AG08395 (cell line): ENCODE measurements around the gene GTSE1.

Experiments
- DNase-seq: peaks from one replicate; pipeline ENCODE4 v3.0.0; 2012; ENCODE audit warnings: mixed read lengths, low spot score

Gene GTSE1

GRCh38 chr22:46366327-46366731 lies 69.7 kb downstream of the GTSE1 start:
- no peak for DNase-seq

- no peak for DNase-seq
Measured at GRCh38 chr22:46366801-46367706, 70.4 kb downstream of the GTSE1 start.

DNA sequence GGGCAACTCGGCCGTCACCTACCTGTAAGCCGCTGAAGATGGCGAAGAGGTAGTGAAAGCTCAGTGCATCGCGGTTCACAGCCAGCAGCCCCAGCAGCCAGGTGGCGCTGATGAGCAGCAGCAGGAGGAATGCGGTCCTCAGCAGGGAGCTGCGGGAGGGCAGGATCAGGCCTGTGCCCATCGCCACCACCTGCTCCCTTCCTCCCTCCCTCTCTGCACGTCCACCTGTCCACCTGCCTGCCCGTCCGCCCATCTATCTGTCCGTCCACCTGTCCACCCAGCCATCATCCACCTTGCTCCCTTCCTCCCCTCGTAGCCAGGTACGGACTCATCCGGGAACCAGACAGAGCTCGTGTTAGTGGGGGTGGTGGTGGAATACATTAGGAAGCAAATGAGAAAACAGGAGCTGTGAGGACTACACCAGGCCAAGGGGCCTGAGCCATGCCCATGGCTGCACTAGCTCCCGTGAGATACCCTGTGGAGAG lies 71.1 kb downstream of the GTSE1 start:
- DNase-seq, result peak; percentile 86

DNA sequence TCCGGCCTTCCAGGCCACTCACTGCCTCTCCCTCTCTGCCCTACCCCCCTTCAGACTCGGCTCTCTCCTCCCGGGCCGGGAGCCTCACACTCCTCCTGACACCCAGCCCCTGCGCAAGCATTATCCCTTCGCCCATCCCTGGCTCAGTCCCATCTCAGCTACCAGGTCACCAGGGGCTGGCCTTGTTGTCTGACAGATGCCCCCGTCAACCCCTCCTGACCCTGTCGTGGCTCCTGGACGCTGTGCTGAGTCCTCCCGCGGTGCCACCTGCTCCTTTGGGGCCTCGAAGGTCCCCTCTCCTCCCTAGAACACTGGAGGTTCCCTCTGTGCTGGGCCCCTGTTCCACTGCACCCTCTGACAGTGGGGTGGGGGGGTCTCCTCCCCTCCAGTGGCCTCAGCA lies 71.8 kb downstream of the GTSE1 start:
- no peak for DNase-seq

DNA sequence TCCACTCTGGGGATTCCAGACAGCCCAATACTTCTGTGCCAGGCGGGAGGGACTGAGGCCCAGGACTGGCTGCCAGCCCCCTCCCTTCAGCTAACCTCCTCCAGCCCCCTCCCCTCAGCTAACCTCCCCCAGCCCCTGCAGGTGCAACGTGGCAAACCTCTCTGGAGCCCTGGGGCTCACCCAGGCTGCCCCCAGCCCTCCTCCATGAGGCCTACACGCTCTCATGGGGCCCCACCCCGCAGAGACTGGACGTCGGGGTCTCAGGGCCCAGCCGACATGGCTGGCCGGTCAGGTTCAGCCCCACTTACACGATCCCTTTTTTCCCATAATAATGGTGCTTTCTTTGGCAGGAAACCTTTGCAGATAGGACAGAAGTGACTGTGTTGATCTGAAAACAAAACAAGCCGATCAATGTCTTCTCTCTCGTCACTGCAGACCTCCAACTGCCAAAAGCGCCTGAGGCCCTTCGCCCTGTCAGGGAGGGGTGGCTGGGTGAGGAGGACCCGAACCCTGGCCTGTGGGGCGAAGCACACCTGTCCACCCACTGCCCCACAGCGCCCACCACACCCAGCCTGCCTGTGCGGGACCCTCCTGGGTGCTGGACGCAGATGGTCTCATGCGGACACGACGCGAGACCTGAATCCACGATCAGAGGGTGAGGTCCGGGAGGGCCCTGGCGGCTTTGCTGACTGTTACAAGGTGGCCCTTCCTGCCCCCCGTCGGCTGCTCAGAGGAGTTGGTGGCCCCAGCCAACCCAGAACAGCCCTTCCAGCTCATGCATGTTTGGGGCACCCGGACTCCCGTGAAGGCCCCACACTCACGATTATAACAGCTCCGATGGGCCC lies 72.4 kb downstream of the GTSE1 start:
- no peak for DNase-seq

- DNase-seq, result no peak
Measured at GRCh38 chr22:46369716-46370583, 73.3 kb downstream of the GTSE1 start.

DNA sequence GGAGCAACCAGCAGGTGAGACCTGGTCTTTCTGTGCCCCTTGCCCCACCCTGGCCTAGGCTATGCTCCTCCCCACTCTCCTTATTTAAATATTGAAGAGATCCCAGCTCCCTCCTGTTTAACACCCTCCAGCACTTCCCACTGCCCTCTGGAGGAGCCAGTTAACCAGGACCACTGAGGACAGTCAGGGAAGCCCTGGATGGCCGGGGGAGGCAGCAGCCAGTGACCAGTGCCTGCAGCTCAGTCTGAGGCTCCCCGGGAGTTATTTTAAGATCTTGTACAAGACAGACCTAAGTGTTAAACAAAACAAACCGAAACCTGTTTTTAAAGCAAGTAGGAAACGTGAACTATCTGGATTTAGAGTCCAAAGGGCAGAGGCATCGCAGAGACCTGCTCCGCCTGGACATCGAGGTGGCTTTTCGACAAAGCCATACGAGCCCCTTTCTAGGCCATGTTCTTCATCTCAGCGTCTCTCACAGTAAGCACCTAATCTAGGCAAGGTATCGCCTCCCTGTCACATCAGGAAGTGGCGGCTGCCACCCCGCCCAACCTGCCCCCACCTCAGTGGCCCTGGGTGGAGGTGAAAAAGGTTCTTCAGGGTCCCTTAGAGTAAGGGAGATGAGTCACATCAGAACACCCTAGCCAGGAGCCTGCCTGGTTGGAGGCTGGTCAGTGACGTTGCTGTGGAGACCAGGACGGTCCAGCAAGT lies 74.1 kb downstream of the GTSE1 start:
- no peak for DNase-seq

DNA sequence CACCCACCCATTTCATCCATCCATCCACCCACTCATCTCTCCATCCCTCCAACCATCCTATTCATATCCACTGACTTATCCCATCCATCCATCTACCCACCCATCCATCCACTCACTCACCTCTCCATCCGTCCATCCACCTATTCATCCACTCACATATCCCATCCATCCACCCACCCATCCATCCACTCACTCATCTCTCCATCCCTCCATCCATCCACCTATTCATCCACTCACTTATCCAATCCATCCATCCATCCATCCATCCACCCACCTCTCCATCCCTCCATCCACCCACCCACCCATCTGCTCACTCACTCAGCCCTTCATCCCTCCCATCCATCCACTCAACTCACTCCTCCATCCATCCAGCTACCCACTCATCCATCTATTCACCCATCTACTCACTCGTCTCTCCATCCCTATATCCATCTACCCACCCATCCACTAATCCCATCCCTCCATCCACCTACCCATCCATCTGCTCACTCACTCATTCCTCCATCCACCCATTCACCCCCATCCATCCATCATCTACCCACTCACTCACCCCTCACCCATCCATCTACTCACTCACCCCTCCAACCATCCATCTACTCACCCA lies 75.1 kb downstream of the GTSE1 start:
- no peak for DNase-seq

- DNase-seq, result no peak
Measured at GRCh38 chr22:46372686-46373085, 76.0 kb downstream of the GTSE1 start.

DNA sequence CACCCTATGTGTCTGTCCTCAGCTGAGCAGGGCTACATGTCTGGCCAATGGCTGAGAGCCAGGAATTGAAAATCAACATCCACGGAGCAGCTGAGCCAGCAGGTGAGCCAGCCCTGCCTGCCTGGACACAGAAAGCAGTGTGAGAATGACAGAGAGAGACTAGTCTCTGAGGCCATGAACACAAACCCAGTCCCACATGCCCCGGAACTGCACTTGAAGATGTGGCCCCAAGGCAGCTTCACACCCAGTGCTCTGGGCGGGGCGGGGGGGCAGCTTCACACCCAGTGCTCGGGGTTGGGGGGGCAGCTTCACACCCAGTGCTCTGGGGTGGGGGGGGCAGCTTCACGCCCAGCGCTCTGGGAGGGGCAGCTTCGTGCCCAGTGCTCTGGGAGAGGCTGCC lies 76.5 kb downstream of the GTSE1 start:
- no peak for DNase-seq

GRCh38 chr22:46373921-46374662 lies 77.4 kb downstream of the GTSE1 start:
- DNase-seq, result no peak

GRCh38 chr22:46374663-46375474 lies 78.2 kb downstream of the GTSE1 start:
- no peak for DNase-seq

GRCh38 chr22:46376111-46376510 lies 79.4 kb downstream of the GTSE1 start:
- no peak for DNase-seq

DNA sequence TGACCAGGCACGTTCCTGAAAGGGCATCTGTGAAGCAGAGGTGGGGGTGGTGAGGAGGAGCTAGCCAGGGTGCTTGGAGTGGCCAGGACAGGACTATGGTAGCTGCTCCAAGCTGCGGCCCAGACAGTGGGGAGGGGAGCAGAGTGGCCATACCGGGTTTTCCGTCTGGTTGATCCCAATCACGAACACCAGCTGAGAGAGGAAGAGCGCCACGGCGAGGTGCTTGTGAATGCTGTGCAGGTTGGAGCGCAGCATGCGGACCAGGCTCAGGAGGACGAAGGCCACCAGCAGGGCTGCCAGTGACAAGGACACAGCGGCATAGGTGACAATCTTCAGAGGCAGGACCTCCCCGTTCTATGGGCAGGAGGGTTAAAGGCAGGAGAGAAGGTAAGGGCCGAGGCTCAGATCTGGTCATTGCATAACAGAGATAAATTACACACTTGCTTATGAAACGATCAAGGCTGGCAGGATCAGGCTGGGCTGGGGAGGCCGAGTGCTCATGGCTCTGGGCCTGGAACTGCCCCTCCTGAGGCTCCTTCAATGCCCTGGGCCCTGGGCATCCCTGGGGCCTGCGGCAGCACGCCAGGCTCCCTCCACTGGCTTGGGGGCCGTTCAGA lies 80.3 kb downstream of the GTSE1 start:
- no peak for DNase-seq

- peak; percentile 42 for DNase-seq
Measured at GRCh38 chr22:46377525-46378425, 81.1 kb downstream of the GTSE1 start.

DNA sequence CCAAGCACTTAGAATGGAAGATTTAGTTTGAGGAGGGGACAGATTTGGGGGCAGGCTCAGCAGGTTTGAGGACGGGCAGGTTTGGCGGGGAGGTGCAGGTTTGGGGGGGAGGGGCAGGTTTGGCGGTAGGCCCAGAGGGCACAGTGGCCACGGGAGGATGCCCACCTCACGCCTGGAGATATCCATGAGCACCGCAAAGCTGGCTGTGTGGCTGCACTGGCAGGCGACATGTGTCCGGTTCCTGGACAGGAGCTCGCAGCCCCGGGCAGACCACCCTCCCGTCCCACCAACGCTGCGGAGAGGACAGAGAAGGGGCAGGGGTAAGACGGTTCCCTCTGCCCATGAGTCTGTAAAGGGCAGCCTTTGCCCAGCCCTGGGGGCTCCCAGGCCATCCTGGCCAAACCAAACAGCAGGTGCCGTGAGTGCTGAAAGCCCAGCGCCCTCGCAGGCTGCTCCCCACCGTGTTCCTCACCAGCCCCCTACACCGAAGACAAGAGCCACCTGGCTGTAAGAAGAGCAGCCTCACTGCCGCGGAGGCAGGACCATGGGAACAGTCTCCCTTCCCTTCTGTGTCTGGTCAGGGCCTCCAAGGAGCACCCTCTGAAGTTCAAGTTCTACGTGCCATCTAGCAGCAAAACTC lies 81.9 kb downstream of the GTSE1 start:
- DNase-seq, result no peak
